NOMO-1 treated with dmso at 0.1 percent for 144 hours (cell line): Measurements from ENCODE around the gene MEGF11.

Source experiments
- DNase-seq: peaks from one replicate; lab custom pipeline; 2025; ENCODE audit not compliant: unreplicated experiment; lab: John Stamatoyannopoulos, UW

Gene MEGF11

GRCh38 chr15:66240240-66240794, 13.2 kb downstream of the MEGF11 start:
- no peak for DNase-seq

DNA sequence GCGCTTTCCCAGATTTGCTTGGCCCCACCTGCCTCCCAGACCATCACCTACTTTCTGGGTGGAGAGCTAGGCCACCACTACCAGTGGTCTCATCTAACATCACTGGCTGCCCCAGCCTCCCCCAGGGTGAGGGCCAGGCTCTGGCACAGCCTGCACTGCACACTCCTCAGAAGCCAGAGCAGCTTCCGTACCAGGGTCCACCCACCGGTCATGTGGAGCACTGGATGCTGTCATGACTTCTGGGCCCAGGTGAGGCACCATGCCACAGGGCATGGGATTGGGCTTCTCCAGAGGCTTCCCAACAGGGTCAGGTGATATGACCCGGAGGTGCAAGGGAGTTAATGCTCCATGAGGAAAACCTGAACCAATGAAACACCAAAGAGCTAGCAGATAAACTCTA, 14.0 kb downstream of the MEGF11 start:
- DNase-seq = no peak

DNA sequence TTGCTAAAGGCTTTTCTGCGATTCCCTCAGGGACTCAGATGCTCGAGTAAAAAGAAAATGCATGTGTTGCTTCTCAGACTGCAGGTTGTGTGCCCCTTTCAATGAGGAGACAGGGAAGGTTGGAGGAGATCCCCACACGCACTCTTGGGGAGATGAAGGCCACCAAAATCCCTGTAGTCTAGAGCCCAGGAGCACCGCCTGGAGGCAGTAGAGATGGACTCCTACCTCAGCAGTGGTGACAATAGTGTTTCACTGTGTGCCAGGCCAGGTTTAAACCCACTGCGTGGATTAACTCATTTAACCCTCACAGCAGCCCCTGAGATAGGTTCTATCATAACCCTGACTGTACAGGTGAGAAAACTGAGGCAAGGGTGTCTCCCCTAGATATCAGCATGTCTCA, 15.2 kb downstream of the MEGF11 start:
- no peak for DNase-seq

GRCh38 chr15:66237513-66238235, 15.9 kb downstream of the MEGF11 start:
- no peak for DNase-seq

- DNase-seq = no peak
Observed at GRCh38 chr15:66236806-66237375, 16.7 kb downstream of the MEGF11 start.

DNA sequence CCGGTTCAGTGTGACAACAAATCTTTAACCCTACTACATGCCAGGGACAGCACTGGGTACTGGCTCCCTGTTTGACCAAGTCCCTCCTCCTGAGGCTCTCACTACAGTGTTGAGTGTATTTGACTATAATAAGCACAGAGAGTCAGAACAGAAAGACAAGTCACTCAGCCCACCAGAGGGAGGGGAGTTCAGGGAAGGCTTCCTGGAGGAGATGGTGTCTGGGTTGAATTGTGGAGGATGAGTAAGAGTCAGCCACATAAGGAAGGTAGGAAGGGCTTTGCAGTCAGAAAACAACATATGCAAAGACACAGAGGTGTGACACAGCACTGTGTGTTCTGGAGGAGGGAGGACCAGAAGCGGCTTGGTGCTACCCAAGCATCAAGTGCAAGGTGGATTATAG, 17.7 kb downstream of the MEGF11 start:
- no peak for DNase-seq

DNA sequence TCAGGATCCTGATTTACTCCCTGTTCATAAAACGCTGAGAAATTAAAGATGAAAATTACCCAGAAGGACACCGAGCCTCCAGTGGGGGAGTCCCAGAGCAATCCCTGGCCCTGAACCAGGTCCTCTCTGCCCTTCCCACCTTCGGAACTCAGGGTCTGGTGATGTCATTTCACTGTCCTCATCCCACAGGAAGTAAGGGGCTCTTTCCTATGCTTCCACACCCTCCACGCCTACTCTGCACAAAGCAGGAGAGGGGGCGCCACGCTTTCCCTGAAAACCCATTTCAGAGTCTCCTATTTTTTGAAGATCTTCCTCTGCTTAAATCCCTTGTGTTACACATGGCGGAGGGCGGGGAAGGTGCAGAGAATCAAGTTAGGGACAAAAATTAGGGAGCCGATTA, 18.8 kb downstream of the MEGF11 start:
- no peak for DNase-seq

DNA sequence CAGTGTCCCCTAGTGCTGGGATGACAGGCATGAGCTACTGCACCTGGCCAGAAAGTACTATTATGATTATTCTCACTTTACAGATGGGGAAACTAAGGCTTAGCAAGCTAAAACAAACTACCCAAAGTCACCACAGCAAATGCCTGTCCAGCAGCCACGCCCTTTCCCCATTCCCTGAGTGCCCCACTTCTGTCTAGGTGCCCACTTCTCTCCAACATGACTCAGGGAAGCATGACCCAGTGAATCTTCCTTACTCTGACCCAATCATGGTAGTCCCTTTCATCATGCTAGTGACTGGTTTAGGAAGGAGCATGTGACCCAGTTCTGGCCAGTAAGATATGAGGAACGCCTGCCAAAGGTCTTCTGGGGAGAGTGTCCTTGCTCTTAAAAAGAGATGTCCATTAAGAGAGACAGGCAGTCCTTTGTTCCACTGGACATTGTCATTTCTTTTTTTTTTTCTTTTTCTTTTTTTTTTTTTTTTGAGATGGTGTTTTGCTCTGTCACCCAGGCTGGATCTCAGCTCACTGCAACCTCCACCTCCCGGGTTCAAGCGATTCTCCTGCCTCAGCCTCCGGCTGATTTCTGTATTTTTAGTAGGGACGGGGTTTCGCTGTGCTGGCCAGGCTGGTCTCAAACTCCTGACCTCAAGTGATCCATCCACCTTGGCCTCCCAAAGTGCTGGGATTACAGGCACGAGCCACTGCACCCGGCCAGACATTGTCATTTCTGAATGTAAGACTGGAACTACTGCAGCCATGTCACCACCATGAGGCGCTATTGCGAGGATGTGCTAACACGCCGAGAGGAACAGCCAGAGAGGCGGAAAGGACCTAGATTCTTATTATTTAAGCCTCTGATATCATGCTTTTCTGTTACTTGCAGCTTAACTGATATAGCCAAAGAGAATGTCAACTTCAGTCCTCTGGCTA, 19.8 kb downstream of the MEGF11 start:
- no peak for DNase-seq

DNA sequence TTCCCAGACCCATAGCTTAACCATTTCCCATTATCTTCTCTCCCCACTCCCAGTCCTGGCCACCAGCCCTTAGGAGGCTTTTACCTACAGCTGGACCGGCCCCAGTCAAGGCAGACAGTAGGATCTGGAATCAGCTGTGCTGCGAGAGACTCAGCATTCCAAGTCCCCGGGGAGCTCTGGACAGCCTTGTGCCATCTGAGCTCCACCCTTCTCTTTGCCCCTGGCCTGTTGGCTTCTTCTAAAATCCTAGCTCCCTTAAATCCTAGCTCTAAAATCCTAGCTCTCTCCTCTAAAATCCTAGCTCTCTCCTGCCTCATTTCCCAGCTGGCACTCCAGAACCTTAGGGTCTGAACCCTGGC, 21.3 kb downstream of the MEGF11 start:
- no peak for DNase-seq

DNA sequence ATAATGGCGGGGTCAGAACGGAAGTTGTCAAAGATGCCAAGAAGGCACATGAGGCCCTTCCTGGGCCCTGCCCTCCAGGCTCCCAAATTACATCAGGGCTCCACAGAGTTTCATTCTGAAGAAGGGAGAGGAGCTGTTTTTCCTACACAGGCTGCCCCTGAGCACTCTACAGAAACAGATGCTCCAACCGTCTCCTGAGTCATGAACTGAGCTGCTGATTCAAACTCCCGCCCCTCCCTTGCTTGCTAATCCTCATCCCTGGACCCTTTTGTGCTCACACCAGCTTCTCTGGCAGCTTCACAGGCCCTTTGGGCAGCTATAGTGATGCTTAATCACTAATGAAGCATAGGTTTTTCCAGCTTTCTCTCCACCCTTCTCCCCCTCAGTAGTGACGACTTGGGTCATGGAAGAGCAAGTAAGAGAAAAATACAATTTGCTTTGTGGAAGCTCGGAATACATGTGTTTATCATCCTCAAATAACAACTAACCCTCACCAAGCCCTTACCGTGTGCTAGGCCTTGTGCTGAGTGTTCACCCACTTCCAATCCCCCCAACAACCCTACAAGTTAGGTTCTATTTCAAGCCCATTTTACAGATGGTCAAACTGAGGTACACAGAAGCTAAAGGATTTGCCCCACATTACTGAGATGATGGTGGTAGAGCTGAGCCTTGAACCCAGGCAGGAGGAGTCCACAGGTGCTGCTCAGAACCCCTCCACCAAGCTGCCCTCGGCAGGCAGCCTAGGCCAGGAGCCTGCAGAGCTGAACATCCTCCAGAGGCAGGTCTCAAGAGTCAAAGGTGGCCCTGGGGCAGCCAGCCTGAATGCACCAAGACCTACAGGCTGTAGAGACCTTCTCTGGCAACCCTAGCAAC, 21.9 kb downstream of the MEGF11 start:
- DNase-seq = no peak

GRCh38 chr15:66229790-66230465, 23.6 kb downstream of the MEGF11 start:
- no peak for DNase-seq

DNA sequence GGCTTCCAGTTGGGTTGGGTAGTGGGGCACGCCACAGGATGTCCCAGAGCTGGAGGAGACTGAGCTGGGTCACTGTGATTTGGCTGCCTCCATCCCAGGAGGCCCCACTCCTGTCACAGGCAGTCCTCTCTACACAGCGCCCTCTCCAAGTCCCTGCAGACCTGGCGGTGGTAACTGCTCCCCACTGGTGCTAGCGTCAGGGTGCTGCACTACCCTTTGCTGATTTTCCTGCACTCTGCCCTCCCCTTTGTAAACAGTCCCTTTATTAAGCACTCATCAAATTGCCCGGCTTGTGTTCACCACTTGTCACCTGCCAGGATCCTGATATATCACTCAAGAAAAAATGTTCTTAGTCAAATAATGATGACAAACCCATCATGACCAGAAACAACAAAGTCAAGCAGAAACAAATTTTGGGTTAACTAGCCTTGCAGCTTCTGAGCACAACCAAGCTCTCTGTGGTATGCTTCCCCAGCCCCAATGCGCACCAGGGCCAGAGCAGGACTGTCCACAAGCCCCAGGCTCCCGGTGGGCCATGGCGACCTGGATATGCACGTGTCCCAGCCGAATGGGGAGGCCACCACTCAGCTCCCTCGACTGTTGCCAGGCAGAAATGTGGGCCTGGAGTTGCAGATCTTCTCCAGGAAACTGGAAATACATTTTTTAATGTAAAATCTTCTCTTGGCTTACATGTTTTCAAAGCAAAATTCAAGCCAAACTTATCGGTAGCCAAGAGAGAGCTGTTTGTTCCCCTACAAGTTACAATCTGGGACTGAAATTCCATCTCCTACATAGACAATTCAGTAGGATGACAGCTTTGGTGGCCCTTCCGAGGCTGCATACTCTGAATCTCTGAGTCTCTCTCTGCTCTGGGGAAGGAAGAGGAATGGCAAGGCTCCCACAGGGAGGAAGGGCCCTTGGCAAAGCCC, 24.5 kb downstream of the MEGF11 start:
- DNase-seq = no peak

DNA sequence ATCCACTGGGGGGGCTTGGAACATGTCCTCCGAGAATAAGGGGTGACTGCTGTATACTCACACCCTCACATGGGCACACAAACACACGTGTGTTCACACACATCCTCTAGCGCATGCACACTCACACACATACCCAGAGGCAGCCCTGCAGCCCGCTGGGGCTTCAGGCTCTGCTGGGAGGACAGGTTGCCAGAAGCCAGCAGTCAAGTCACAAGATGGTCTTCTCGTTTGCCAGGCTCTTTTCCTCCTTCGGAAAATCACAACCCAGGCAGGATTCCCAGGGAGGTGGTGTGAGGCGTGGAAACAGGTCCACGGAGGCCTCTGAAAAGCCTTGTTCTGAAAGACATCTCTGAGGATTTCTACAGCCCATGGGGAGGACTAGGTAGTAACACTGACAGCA, 26.8 kb downstream of the MEGF11 start:
- no peak for DNase-seq

DNA sequence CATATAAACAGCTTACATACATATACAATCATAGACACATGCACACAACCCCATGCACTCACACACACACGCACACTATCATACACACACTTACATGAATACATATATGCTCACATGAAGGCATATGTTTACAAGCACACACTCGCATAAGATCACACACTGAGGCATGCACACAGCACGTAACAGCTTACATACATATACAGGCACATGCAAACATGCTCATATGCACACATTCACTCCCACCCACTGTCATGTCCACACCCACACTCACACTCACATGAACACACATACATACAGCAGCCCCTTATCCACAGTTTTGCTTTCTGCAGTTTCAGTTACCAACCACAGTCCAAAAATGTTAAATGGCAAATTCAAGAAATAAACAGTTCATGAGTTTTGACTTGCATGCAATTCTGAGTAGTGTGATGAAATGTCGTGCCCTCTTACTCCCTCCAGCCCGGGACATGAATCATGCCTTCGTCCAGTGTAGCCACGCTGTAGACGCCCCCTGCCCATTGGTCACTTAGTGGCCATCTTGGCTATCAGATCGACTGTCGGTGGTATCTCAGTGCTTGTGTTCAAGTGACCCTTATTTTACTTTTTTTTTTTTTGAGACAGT, 27.8 kb downstream of the MEGF11 start:
- no peak for DNase-seq

DNA sequence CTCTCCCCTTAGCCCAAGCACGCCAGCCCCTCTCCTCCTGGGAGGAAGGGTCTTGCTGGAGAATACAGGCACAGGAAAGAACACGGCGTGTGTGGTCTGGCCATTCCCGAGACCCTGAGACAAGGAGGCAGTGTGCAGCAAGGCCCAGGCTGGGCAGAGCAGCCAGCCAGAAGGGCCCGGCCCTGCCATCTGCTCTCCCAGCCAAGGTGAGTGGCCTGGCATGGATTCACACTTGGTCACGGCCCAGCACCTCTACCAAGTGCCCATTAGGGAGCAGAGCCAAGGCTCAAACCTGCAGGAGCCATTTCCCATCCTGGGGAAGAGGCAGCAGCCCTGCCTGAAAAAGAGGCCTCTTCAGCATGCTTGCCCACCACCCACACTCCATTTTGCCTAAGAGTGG, 28.6 kb downstream of the MEGF11 start:
- DNase-seq = no peak

DNA sequence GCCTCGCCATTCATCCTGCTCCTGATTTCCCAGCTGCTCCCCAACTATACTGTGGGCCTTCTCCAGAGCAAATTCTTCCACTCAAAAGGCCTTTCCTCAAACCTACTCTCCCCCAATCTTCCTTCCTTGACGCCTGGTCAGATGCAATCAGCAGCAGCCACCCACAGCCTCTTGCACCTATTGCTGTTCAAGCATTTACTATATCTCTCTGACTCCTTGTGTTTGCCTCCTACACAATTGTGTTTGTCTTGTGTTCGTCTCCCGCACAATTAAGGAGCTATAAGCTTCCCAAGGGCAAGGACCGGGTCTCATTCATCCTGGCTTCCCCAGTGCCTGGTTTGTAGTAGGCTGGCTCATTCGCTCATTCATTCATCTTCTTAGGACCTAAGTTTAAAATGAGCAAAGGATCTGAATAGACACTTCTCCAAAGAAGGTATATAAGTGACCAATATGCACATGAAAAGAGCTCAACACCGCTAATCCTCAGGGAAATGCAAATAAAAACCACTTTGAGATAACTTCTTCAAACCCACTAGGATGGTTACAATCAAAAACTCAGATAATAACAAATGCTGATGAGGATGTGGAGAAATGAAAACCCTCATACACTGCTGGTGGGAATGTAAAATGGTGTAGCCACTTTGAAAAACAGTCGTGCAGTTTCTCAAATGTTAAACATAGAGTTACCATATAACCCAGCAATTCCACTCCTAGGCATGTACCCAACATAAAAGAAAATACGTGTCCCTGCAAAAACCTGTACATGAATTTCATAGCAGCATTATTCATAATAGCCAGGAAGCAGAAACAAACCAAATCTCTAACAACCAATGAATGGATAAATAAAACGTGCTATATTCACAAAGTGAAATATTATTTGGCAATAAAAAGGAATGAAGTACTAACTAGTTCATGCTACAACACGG, 31.0 kb downstream of the MEGF11 start:
- no peak for DNase-seq

GRCh38 chr15:66221126-66221525, 32.4 kb downstream of the MEGF11 start:
- DNase-seq = no peak

DNA sequence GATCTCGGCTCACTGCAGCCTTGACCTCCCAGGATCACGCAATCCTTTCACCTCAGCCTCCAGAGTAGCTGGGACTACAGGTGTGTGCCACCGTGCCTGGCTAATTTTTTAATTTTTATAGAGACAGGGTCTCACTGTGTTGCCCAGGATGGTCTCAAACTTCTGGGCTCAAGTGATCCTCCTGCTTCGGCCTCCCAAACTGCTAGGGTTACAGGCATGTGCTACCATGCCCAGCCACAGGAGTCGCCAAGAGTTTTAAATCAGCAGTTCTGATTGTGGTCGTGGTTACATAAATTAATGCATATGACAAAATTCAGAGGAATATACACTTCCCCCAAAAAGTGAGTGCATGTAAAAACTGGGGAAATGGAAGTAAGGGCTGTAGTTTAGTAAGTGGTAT, 32.9 kb downstream of the MEGF11 start:
- DNase-seq = no peak
